ENCODE results near the gene LDLRAD3. TPM values are rescaled to one million over a fixed set of nuclear protein-coding genes. Genes with fewer than 3 reads are reported as not detected.
"Not testable (repeated sequence)": the region's sequence is repeated elsewhere in the genome, so short reads cannot be mapped to it uniquely, and the experiment has no call there.

Gene LDLRAD3
- total RNA-seq, 1 donor, result 10.5 TPM

GRCh38 chr11:35906277-35906661 is 37.6 kb upstream of the LDLRAD3 start:
- no peak overlapping the region for H3K4me2 ChIP-seq (ENCODE audit: insufficient read depth, low read length)
- no peak overlapping the region for H3K27ac ChIP-seq (ENCODE audit: low read depth, low read length)
- H3K4me1 ChIP-seq (ENCODE audit: insufficient read depth, low read length), result peaks cover 5% of the 10 kb centered on the region
- no peak for TF ChIP-seq CTCF (IDR thresholded peaks at IDR 0.05; ENCODE audit: extremely low read depth, low read depth, low read length)
- no peaks in the 10 kb centered on the region for H3K36me3 ChIP-seq (ENCODE audit: insufficient read depth, low read length)
- DNase-seq (ENCODE audit: insufficient read length, low spot score, missing footprints), result no peak
- no peaks in the 10 kb centered on the region for H3K9me3 ChIP-seq (ENCODE audit: low read depth, low read length)
- no peaks in the 10 kb centered on the region for H4K20me1 ChIP-seq (ENCODE audit: insufficient read depth, low read length)
- peak overlapping the region; percentile 56 for H2AFZ ChIP-seq (ENCODE audit: low read length)
- no peaks in the 10 kb centered on the region for H3K79me2 ChIP-seq (ENCODE audit: insufficient read depth, low read length)
- H3K4me3 ChIP-seq (ENCODE audit: insufficient read depth, low read length), result no peak overlapping the region
- H3K27me3 ChIP-seq (ENCODE audit: insufficient read depth, low read length), result no peaks in the 10 kb centered on the region

- DNase-seq (ENCODE audit: insufficient read length, low spot score, missing footprints), result no peak
- TF ChIP-seq CTCF (IDR thresholded peaks at IDR 0.05; ENCODE audit: extremely low read depth, low read depth, low read length), result no peak
- Histone ChIP-seq H3K4me3 (ENCODE audit: insufficient read depth, low read length) (no peak overlapping the region), H3K36me3 (ENCODE audit: insufficient read depth, low read length) (no peaks in the 10 kb centered on the region), H3K4me1 (ENCODE audit: insufficient read depth, low read length) (peaks cover 5% of the 10 kb centered on the region), H3K79me2 (ENCODE audit: insufficient read depth, low read length) (no peaks in the 10 kb centered on the region), H3K27me3 (ENCODE audit: insufficient read depth, low read length) (no peaks in the 10 kb centered on the region), H4K20me1 (ENCODE audit: insufficient read depth, low read length) (no peaks in the 10 kb centered on the region), H3K27ac (ENCODE audit: low read depth, low read length) (no peak overlapping the region), H3K4me2 (ENCODE audit: insufficient read depth, low read length) (no peak overlapping the region), H2AFZ (ENCODE audit: low read length) (no peak overlapping the region), H3K9me3 (ENCODE audit: low read depth, low read length) (no peaks in the 10 kb centered on the region)
Observed at GRCh38 chr11:35906681-35907080, 37.2 kb upstream of the LDLRAD3 start.

GRCh38 chr11:35907648-35908431 is 36.0 kb upstream of the LDLRAD3 start:
- no peak overlapping the region for H2AFZ ChIP-seq (ENCODE audit: low read length)
- peaks cover 5% of the 10 kb centered on the region for H3K4me1 ChIP-seq (ENCODE audit: insufficient read depth, low read length)
- H3K27me3 ChIP-seq (ENCODE audit: insufficient read depth, low read length), result no peaks in the 10 kb centered on the region
- H3K79me2 ChIP-seq (ENCODE audit: insufficient read depth, low read length), result no peaks in the 10 kb centered on the region
- H3K36me3 ChIP-seq (ENCODE audit: insufficient read depth, low read length), result no peaks in the 10 kb centered on the region
- no peak overlapping the region for H3K4me2 ChIP-seq (ENCODE audit: insufficient read depth, low read length)
- H4K20me1 ChIP-seq (ENCODE audit: insufficient read depth, low read length), result no peaks in the 10 kb centered on the region
- no peaks in the 10 kb centered on the region for H3K9me3 ChIP-seq (ENCODE audit: low read depth, low read length)
- TF ChIP-seq CTCF (IDR thresholded peaks at IDR 0.05; ENCODE audit: extremely low read depth, low read depth, low read length), result no peak
- H3K27ac ChIP-seq (ENCODE audit: low read depth, low read length), result no peak overlapping the region
- no peak for DNase-seq (ENCODE audit: insufficient read length, low spot score, missing footprints)
- H3K4me3 ChIP-seq (ENCODE audit: insufficient read depth, low read length), result no peak overlapping the region

- not testable (repeated sequence) for H3K79me2 ChIP-seq (ENCODE audit: insufficient read depth, low read length); H3K4me2 ChIP-seq (ENCODE audit: insufficient read depth, low read length); H2AFZ ChIP-seq (ENCODE audit: low read length); H3K36me3 ChIP-seq (ENCODE audit: insufficient read depth, low read length); H3K27me3 ChIP-seq (ENCODE audit: insufficient read depth, low read length); DNase-seq (ENCODE audit: insufficient read length, low spot score, missing footprints); H3K9me3 ChIP-seq (ENCODE audit: low read depth, low read length); H3K4me3 ChIP-seq (ENCODE audit: insufficient read depth, low read length); H3K4me1 ChIP-seq (ENCODE audit: insufficient read depth, low read length); H3K27ac ChIP-seq (ENCODE audit: low read depth, low read length); H4K20me1 ChIP-seq (ENCODE audit: insufficient read depth, low read length)
Observed at GRCh38 chr11:35908432-35908771, 35.5 kb upstream of the LDLRAD3 start.

Measured in osteoblast (primary cell).